Astrocyte of the cerebellum (primary cell): ENCODE results near the gene TNFRSF12A.
"Not testable (repeated sequence)": the region's sequence is repeated elsewhere in the genome, so short reads cannot be mapped to it uniquely, and the experiment has no call there.

ENCODE experiments used
- DNase-seq: peaks from one replicate; pipeline ENCODE4 v3.0.0-alpha.2; 2011; ENCODE audit warnings: low read depth
- H3K4me3 ChIP-seq: 2 replicates; pipeline ENCODE4 v1.5.1; 2011; ENCODE audit warnings: mild to moderate bottlenecking, low read depth, low read length, moderate library complexity
- CTCF ChIP-seq: IDR thresholded peaks from 2 replicates; pipeline ENCODE4 v1.5.1; 2012; ENCODE audit warnings: low read length, low read depth, moderate library complexity, mild to moderate bottlenecking; ENCODE audit errors: missing control alignments
- in situ Hi-C: cut with HindIII; loops from 2 replicates; pipeline ENCODE4 v1.10.0; 2017; ENCODE audit warnings: low sequenced_read_pairs

Gene TNFRSF12A

GRCh38 chr16:3054965-3055733 is 35.0 kb downstream of the TNFRSF12A start:
- no peak for DNase-seq
- H3K4me3 ChIP-seq = no peak overlapping the region
- in situ Hi-C loops = no loop called here
- no peak for TF ChIP-seq CTCF

GRCh38 chr16:3055734-3056115 is 35.6 kb downstream of the TNFRSF12A start:
- H3K4me3 ChIP-seq, in situ Hi-C loops: not testable (repeated sequence)

GRCh38 chr16:3056336-3057180 is 36.4 kb downstream of the TNFRSF12A start:
- no peak for DNase-seq
- H3K4me3 ChIP-seq = no peak overlapping the region
- no peak for TF ChIP-seq CTCF
- in situ Hi-C loops = no loop called here

More at GRCh38 chr16:3055734-3056115, 35.6 kb downstream of the TNFRSF12A start:
- DNase-seq = not testable (repeated sequence)

- H3K4me3 ChIP-seq = peak overlapping the region; percentile 84
Measured at GRCh38 chr16:3057181-3058138, 37.3 kb downstream of the TNFRSF12A start.

GRCh38 chr16:3058139-3059030 is 38.2 kb downstream of the TNFRSF12A start:
- no peak for TF ChIP-seq CTCF
- in situ Hi-C loops = no loop called here
- no peak for DNase-seq
- H3K4me3 ChIP-seq = peak overlapping the region; percentile 84

More at GRCh38 chr16:3057181-3058138, 37.3 kb downstream of the TNFRSF12A start:
- in situ Hi-C loops = no loop called here
- DNase-seq = no peak
- no peak for TF ChIP-seq CTCF

GRCh38 chr16:3059041-3059722 is 39.0 kb downstream of the TNFRSF12A start:
- peak; percentile 34 for DNase-seq
- H3K4me3 ChIP-seq = peak overlapping the region; percentile 84
- in situ Hi-C loops = no loop called here
- peak; percentile 65 for TF ChIP-seq CTCF
